Brain microvascular endothelial cell (primary cell): ENCODE measurements around the gene KIAA1217.

Source experiments
- DNase-seq: peaks from one replicate; pipeline ENCODE4 v3.0.0-alpha.2; 2020
- H3K27ac ChIP-seq: fragments of 250-450 bp; sonication (Bioruptor Pico); 2 replicates; pipeline ENCODE4 v1.5.1; 2020; ENCODE audit warnings: mild to moderate bottlenecking, moderate library complexity
- H3K27me3 ChIP-seq: fragments of 250-450 bp; sonication (Bioruptor Pico); replicated peaks from 2 replicates; pipeline ENCODE4 v1.5.1; 2020; ENCODE audit warnings: mild to moderate bottlenecking
- H3K36me3 ChIP-seq: fragments of 250-450 bp; sonication (Bioruptor Pico); replicated peaks from 2 replicates; pipeline ENCODE4 v1.5.1; 2020; ENCODE audit warnings: mild to moderate bottlenecking
- H3K4me3 ChIP-seq: 2 replicates; pipeline ENCODE4 v1.5.1; 2011; ENCODE audit warnings: low read depth, mild to moderate bottlenecking, control low read depth, low read length, moderate library complexity
- in situ Hi-C: cut with HindIII; loops from 2 replicates; pipeline ENCODE4 v1.10.0; 2017; ENCODE audit warnings: low sequenced_read_pairs, low pct_ligation_motif_present
- TF ChIP-seq, protein P1 (sequence below): IDR thresholded peaks from 2 replicates; pipeline ENCODE4 v1.5.1; 2011; ENCODE audit warnings: low read depth, mild to moderate bottlenecking, moderate library complexity, low read length, control low read depth, inconsistent platforms; ENCODE audit errors: missing control alignments

Gene KIAA1217

DNA sequence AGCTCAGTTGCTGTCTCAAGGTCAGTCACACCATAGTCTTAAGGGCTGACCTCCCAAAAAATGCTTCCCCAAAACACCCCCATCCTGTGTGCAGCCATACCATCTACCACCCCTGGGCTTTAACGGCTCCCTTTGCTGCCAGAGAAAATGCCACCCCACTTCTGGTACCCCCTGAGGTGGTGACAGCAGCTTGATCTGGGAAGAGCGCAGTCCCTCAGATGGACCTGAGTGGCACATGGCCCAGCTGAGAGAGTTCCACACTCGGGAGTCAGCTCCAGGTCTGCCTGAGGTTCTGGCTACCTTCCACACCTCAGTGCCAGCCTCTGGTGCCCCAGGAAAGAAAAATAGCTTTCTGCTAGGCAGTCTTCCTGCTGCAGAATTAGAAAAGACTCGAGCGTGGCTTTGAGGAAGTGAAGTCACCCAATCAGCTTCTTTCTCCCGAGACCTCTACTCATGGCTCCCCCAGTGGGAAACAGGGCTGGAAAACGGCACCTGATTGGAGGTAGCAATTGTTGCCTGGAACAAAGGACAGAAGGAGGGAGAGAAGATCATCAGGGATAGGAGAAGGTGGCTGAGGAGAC lies 363.0 kb downstream of the KIAA1217 start:
- no peaks in the 10 kb centered on the region for H3K27me3 ChIP-seq
- TF ChIP-seq, protein P1, sequence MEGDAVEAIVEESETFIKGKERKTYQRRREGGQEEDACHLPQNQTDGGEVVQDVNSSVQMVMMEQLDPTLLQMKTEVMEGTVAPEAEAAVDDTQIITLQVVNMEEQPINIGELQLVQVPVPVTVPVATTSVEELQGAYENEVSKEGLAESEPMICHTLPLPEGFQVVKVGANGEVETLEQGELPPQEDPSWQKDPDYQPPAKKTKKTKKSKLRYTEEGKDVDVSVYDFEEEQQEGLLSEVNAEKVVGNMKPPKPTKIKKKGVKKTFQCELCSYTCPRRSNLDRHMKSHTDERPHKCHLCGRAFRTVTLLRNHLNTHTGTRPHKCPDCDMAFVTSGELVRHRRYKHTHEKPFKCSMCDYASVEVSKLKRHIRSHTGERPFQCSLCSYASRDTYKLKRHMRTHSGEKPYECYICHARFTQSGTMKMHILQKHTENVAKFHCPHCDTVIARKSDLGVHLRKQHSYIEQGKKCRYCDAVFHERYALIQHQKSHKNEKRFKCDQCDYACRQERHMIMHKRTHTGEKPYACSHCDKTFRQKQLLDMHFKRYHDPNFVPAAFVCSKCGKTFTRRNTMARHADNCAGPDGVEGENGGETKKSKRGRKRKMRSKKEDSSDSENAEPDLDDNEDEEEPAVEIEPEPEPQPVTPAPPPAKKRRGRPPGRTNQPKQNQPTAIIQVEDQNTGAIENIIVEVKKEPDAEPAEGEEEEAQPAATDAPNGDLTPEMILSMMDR: no peak
- in situ Hi-C loops: no loop called here
- no peak overlapping the region for H3K27ac ChIP-seq
- no peaks in the 10 kb centered on the region for H3K36me3 ChIP-seq
- H3K4me3 ChIP-seq: no peak overlapping the region
- no peak for DNase-seq

DNA sequence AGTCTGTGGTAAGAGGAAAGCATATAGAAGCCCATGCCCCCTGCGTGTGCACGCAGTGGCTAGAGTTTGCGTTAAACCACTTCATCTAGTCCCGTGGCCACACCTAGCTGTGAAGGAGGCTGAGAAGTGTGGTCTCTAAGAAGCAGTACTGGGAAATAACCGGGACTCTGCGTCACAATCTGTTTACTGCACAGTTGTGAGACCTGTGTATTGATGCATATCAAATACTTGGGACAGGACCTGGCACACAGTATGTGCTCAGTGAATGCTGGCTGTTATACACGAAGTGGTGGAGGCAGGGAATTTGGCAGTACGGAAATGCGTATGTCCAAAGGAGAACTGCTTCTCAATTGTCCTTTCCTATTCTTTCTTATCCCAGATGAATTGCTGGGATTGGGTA lies 365.2 kb downstream of the KIAA1217 start:
- in situ Hi-C loops: no loop called here
- no peak for DNase-seq
- H3K27ac ChIP-seq: no peak overlapping the region
- no peaks in the 10 kb centered on the region for H3K27me3 ChIP-seq
- H3K36me3 ChIP-seq: no peaks in the 10 kb centered on the region
- TF ChIP-seq, protein P1: no peak
- no peak overlapping the region for H3K4me3 ChIP-seq

DNA sequence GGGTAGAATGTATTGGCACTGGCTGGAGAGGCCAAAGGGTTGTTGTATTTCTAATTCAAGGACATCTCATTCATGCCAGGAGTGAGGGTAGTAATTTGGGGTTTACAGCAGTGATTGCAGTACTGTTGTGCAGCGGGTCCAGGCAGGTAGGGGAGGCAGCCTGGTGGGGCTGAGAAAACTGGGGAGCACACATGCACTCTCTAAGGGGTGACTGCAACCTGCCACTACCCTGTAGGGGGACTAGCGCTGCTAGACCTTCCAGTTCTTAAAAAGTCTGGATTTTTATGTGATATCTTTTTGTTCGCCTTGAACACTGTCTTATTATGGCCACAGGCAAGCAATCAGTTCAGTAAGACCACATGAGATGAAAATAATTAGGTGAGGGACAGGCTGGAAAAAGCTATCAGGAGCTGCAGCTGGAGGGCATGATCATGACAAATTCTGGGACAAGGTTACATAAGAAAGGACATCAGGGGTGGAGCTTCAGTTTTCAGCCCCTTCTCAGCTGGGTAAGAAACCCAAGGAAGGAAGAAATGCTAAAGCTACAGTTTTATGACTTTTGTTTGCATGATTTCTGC lies 365.7 kb downstream of the KIAA1217 start:
- Histone ChIP-seq H3K27me3 (no peaks in the 10 kb centered on the region), H3K4me3 (no peak overlapping the region), H3K36me3 (no peaks in the 10 kb centered on the region), H3K27ac (no peak overlapping the region)
- TF ChIP-seq, protein P1: no peak
- in situ Hi-C loops: no loop called here
- DNase-seq: no peak

DNA sequence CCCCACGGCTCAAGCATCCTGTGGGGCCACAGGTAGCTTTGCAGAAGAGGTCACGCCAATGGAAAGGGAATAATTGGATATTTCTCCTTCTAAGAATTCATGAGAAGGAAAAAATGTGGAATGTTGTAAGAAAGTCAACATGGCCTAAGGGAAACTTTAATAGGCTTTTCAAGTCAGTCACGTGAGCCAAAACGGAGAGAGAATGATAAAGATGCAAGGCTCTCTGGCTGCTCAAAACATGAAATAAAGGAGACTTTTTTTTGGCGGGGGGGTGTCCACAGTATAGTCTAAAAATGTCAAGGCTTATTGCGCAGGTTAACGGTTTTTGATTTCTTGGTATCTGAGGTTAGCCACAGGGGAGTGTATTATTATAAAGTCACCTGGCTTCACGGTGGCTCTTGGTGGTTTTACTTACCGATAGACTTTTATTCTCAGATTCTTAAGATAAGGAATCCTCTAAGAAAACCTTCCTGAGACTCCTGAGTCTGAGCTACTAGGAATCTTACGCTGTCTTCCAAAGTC lies 366.6 kb downstream of the KIAA1217 start:
- Histone ChIP-seq H3K4me3 (no peak overlapping the region), H3K27ac (no peak overlapping the region), H3K27me3 (no peaks in the 10 kb centered on the region), H3K36me3 (no peaks in the 10 kb centered on the region)
- no peak for DNase-seq
- TF ChIP-seq, protein P1: no peak
- in situ Hi-C loops: no loop called here

DNA sequence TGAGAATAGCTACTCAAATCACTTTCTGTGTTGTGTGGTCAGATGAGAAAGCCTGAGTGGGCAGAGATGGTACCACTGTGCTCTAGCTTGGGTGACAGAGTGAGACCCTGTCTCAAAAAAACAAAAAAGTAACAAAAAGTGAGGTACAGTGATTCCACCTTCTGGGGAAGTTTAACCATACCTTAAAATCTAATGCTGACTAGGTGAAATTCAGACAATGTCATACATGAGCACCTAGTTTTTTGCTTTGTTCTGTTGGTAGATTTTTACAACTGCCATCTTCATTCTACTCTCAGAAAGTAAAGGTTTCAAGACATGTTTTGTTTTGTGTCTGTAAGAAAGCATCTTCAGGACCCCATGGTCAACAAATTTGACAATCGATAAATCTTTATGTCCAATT lies 370.5 kb downstream of the KIAA1217 start:
- TF ChIP-seq, protein P1: no peak
- in situ Hi-C loops: no loop called here
- no peak overlapping the region for H3K4me3 ChIP-seq
- no peak overlapping the region for H3K27ac ChIP-seq
- peaks cover 2% of the 10 kb centered on the region for H3K36me3 ChIP-seq
- DNase-seq: no peak
- H3K27me3 ChIP-seq: no peaks in the 10 kb centered on the region

DNA sequence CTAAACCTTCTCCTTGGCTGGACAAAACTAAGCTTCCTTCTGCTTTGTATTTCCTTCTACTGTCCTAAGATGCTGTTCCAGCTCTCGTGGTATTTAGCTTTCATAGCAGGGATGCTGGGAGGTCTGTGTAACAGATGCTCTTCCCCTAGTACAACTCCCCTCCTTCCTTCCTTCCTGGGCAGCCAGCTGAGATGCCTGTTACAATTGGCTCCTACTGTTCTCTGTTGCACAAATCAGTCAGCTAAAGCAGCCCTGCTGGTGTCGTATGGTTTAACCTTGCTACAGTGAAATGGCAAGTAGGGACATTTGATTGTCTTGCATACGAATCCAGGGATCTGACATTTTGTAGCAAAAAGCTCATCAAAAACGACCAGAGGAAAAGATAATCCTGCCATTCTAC lies 371.0 kb downstream of the KIAA1217 start:
- in situ Hi-C loops: no loop called here
- Histone ChIP-seq H3K36me3 (peaks cover 2% of the 10 kb centered on the region), H3K27ac (no peak overlapping the region), H3K4me3 (no peak overlapping the region), H3K27me3 (no peaks in the 10 kb centered on the region)
- no peak for DNase-seq
- TF ChIP-seq, protein P1: no peak
